CD14-positive monocyte (primary cell): ENCODE data around the gene PRKCA. TPM values are rescaled to one million over a fixed set of nuclear protein-coding genes. Genes with fewer than 3 reads are reported as not detected.

Experiments
- DNase-seq, 3 donors: peaks; one replicate each; pipeline ENCODE4 v3.0.0-alpha.2; 2011 to 2022
- H2AFZ ChIP-seq: 2 replicates; pipeline ENCODE4 v1.6.0; 2012; ENCODE audit warnings: mild to moderate bottlenecking, low read depth, low read length, inconsistent platforms; ENCODE audit not compliant: insufficient read depth, poor library complexity, severe bottlenecking
- H3K27ac ChIP-seq, 2 donors: 1 replicate in 1 of 2; 2 replicates in 1 of 2; pipeline ENCODE4 v1.5.1; 2012 to 2013; ENCODE audit warnings: low read length in 2 of 2, control low read depth in 1 of 2, inconsistent platforms in 1 of 2, low read depth in 1 of 2, mild to moderate bottlenecking in 1 of 2
- H3K27me3 ChIP-seq, 2 donors: one replicate each; pipeline versions ENCODE4 v1.6.0 to v1.6.1; 2011 to 2013; ENCODE audit warnings: low read length in 2 of 2; ENCODE audit not compliant: control insufficient read depth in 2 of 2, insufficient read depth in 2 of 2
- H3K36me3 ChIP-seq, 2 donors: replicated peaks in 1 of 2; 1 replicate in 1 of 2; 2 replicates in 1 of 2; pipeline versions ENCODE4 v1.5.1 to v1.6.1; 2012 to 2013; ENCODE audit warnings: low read length in 2 of 2, control low read depth in 1 of 2, inconsistent platforms in 1 of 2, mild to moderate bottlenecking in 1 of 2; ENCODE audit not compliant: insufficient read depth in 2 of 2, control insufficient read depth in 1 of 2
- H3K4me1 ChIP-seq, 2 donors: 1 replicate in 1 of 2; 2 replicates in 1 of 2; pipeline versions ENCODE4 v1.5.1 to v1.6.1; 2012 to 2013; ENCODE audit warnings: low read length in 2 of 2, control low read depth in 1 of 2, inconsistent platforms in 1 of 2, mild to moderate bottlenecking in 1 of 2, moderate library complexity in 1 of 2; ENCODE audit not compliant: insufficient read depth in 2 of 2, control insufficient read depth in 1 of 2
- H3K4me2 ChIP-seq: replicated peaks from 2 replicates; pipeline ENCODE3; 2012; ENCODE audit warnings: low read length, moderate library complexity, mild to moderate bottlenecking; ENCODE audit not compliant: poor library complexity, severe bottlenecking; ENCODE audit errors: extremely low read depth
- H3K4me3 ChIP-seq, 3 experiments: fragments of 200-600 bp in 1 of 3; sonication (generic) in 1 of 3; replicated peaks in 1 of 3; 1 replicate in 2 of 3; 2 replicates in 1 of 3; pipeline ENCODE4 v1.5.1; 2011 to 2013; ENCODE audit warnings: low read length in 3 of 3, mild to moderate bottlenecking in 3 of 3, control low read depth in 2 of 3, low read depth in 2 of 3, inconsistent platforms in 1 of 3, moderate library complexity in 1 of 3
- H3K79me2 ChIP-seq: 2 replicates; pipeline ENCODE4 v1.6.0; 2012; ENCODE audit warnings: mild to moderate bottlenecking, control low read depth, inconsistent platforms, low read length, moderate library complexity; ENCODE audit not compliant: insufficient read depth
- H3K9ac ChIP-seq: 2 replicates; pipeline ENCODE4 v1.6.0; 2017; ENCODE audit warnings: low read length, mild to moderate bottlenecking; ENCODE audit not compliant: insufficient read depth, poor library complexity, severe bottlenecking
- H3K9me3 ChIP-seq, 2 donors: replicated peaks in 1 of 2; 1 replicate in 1 of 2; 2 replicates in 1 of 2; pipeline versions ENCODE4 v1.5.1 to v1.6.1; 2012 to 2013; ENCODE audit warnings: low read length in 2 of 2, control low read depth in 1 of 2; ENCODE audit not compliant: control insufficient read depth in 1 of 2, insufficient read depth in 1 of 2
- H4K20me1 ChIP-seq: 2 replicates; pipeline ENCODE4 v1.6.0; 2012; ENCODE audit warnings: mild to moderate bottlenecking, low read length, control low read depth, moderate library complexity; ENCODE audit not compliant: insufficient read depth
- H3K27ac Mint-ChIP-seq, 7 donors: one replicate each; pipeline ENCODE4 v1.8.0; 2020; ENCODE audit warnings: mild to moderate bottlenecking in 7 of 7, mixed read lengths in 7 of 7, moderate library complexity in 6 of 7, inconsistent platforms in 2 of 7
- H3K27me3 Mint-ChIP-seq, 3 donors: one replicate each; pipeline ENCODE4 v1.8.0; 2021 to 2022; ENCODE audit warnings: low read depth in 3 of 3, mild to moderate bottlenecking in 3 of 3, mixed read lengths in 3 of 3, moderate library complexity in 3 of 3, inconsistent platforms in 1 of 3
- H3K36me3 Mint-ChIP-seq, 2 donors: one replicate each; pipeline ENCODE4 v1.8.0; 2020; ENCODE audit warnings: mixed read lengths in 2 of 2, inconsistent platforms in 1 of 2, mild to moderate bottlenecking in 1 of 2
- H3K4me1 Mint-ChIP-seq: one replicate; pipeline ENCODE4 v1.8.0; 2020; ENCODE audit warnings: mild to moderate bottlenecking, mixed read lengths
- H3K4me3 Mint-ChIP-seq, 2 donors: one replicate each; pipeline ENCODE4 v1.8.0; 2020; ENCODE audit warnings: mild to moderate bottlenecking in 2 of 2, mixed read lengths in 2 of 2, moderate library complexity in 1 of 2
- H3K9me3 Mint-ChIP-seq, 7 donors: one replicate each; pipeline ENCODE4 v1.8.0; 2020 to 2022; ENCODE audit warnings: mixed read lengths in 7 of 7, mild to moderate bottlenecking in 6 of 7, moderate library complexity in 6 of 7, inconsistent platforms in 2 of 7
- CTCF ChIP-seq: fragments of 200-600 bp; IDR thresholded peaks from one replicate; pipeline ENCODE4 v1.8.0; 2022; ENCODE audit warnings: antibody characterized with exemption, mild to moderate bottlenecking
- WGBS: methylation state at CpG from one replicate; pipeline ENCODE4 v1.1.5; 2013; ENCODE audit warnings: missing lambda C conversion rate; ENCODE audit not compliant: insufficient coverage; 5-methylcytosine and 5-hydroxymethylcytosine counted together
- intact Hi-C, 2 donors: fragments of 100-400 bp; cut with micrococcal nuclease; formaldehyde crosslinking; loops; one replicate each; pipeline versions ENCODE4 v1.15.0 to v1.15.1; 2023
- polyA plus RNA-seq, 3 donors: library from polyadenylated mRNA; depleted of rRNA in 1 of 3; unstranded in 2 of 3; stranded (reverse) in 1 of 3; fragments of 300-500 nt in 2 of 3; fragments of >200 nt in 1 of 3; fragmentation: Illumina TruSeq in 2 of 3; gene quantifications; 1 replicate in 2 of 3; 2 replicates in 1 of 3; pipeline ENCODE4 v1.2.3, GENCODE V29; 2012 to 2021

Gene PRKCA
- polyA plus RNA-seq, 3 donors = 0.22 to 7.1 (median 0.30) TPM

- no peak for DNase-seq
- Histone ChIP-seq H3K27ac (no peak overlapping the region), H3K4me2 (no peak overlapping the region), H3K27me3 (no peaks in the 10 kb centered on the region), H3K4me3 (no peak overlapping the region), H3K36me3 (peaks cover 23 to 78% of the 10 kb centered on the region in 2 donors), H3K9me3 (no peaks in the 10 kb centered on the region), H3K4me1 (no peaks in the 10 kb centered on the region), H3K79me2 (no peaks in the 10 kb centered on the region), H3K9ac (no peak overlapping the region), H4K20me1 (no peaks in the 10 kb centered on the region), H2AFZ (no peak overlapping the region)
- 92% methylated on average over 2 of the region's 3 CpGs for whole genome bisulfite sequencing
- H3K9me3 Mint-ChIP-seq = peaks cover 0 to 3% (median 0%) of the 10 kb centered on the region in 7 donors
- H3K4me3 Mint-ChIP-seq = no peak overlapping the region
- H3K27me3 Mint-ChIP-seq = peaks cover 1 to 3% (median 2%) of the 10 kb centered on the region in 3 donors
- peaks cover 58 to 62% of the 10 kb centered on the region in 2 donors for H3K36me3 Mint-ChIP-seq
- no peak overlapping the region for H3K27ac Mint-ChIP-seq
- intact Hi-C loops = no loop called here
- no peak for TF ChIP-seq CTCF
- no peaks in the 10 kb centered on the region for H3K4me1 Mint-ChIP-seq
These were observed 449.4 kb downstream of the PRKCA start for GRCh38 chr17:66751771-66752170.

- H3K4me3 ChIP-seq = no peak overlapping the region
- TF ChIP-seq CTCF = no peak
- peak overlapping the region in 1 of 7 donors; percentile 31 for H3K27ac Mint-ChIP-seq
- peaks cover 2 to 3% (median 2%) of the 10 kb centered on the region in 3 donors for H3K27me3 Mint-ChIP-seq
- H3K9ac ChIP-seq = no peak overlapping the region
- H3K36me3 ChIP-seq = peaks cover 18 to 73% of the 10 kb centered on the region in 2 donors
- no peaks in the 10 kb centered on the region for H3K9me3 ChIP-seq
- no peak for DNase-seq
- no peak overlapping the region for H3K4me2 ChIP-seq
- WGBS = 64% methylated on average over 3 of the region's 3 CpGs
- no peak overlapping the region for H3K27ac ChIP-seq
- intact Hi-C loops = no loop called here
- H3K9me3 Mint-ChIP-seq = peaks cover 0 to 3% (median 0%) of the 10 kb centered on the region in 7 donors
- no peaks in the 10 kb centered on the region for H3K4me1 ChIP-seq
- H4K20me1 ChIP-seq = no peaks in the 10 kb centered on the region
- no peak overlapping the region for H3K4me3 Mint-ChIP-seq
- no peaks in the 10 kb centered on the region for H3K79me2 ChIP-seq
- no peaks in the 10 kb centered on the region for H3K4me1 Mint-ChIP-seq
- H3K36me3 Mint-ChIP-seq = peaks cover 55 to 61% of the 10 kb centered on the region in 2 donors
- no peak overlapping the region for H2AFZ ChIP-seq
- no peaks in the 10 kb centered on the region for H3K27me3 ChIP-seq
These were observed 450.0 kb downstream of the PRKCA start for GRCh38 chr17:66752411-66752810.
